Measurements from ENCODE around the gene RNF144B.
A peak's percentile ranks its signal among the peaks of the same experiment; 100 is the strongest.
"Not testable (repeated sequence)": the region's sequence is repeated elsewhere in the genome, so short reads cannot be mapped to it uniquely, and the experiment has no call there.

RNF144B gene

DNA sequence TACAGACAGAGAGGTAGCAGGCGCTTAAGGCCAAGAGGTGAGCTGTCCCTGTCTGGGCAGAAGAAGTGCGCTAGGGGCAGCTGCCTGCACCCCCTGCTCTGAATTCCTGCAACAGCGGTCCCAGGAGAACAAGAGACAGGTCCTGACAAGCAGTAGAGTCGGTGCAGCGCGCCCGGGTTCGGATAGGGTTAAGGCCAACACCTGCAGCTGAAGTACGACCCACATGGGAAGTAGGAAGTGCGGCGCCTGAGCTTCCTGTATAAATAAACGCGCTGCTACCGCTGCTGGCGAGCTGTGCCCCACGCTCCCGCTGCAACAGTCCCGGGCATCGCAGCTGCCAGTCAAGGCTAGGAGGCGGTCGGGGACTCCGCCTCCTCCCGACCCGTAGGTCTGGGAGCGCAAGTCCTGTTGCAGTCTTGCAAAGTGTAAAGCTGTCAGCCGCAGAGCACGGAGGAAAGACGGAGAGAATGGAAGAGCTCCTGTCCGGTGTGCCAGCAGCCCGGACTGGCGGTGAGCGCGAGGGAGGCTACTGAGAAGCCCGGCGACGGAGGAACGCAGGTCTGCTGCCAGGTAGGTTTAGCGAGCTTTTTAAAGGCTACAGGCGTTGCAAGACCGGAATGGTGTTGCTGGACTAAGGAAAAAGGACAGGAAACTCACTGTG is at the start of gene RNF144B:
Gene RNF144B, plus strand, starts transcription at position 290 of the 661 bp plus-strand sequence. CDS start 12,185 bp downstream, outside the sequence.
- peak; percentile 94 to 96 for DNase-seq

DNA sequence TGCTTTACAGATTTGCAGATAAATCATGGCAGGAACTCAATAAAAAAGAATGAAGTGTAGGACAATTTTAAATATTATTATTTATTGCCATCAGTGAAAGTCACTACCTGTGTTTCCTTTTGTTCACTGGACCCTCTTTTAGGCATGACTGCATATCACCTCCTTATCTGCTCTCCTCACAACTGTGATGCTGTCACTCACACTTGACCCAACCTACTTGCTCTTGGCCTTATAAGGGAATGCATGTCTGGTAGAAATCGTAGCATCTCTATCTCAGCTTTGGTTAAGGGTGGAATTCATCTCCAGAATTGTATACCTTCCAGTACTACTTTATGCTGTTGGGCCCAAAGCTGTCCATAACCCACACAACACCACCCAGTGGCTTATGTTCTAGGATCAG is 47.6 kb upstream of the RNF144B start:
- DNase-seq = no peak

DNA sequence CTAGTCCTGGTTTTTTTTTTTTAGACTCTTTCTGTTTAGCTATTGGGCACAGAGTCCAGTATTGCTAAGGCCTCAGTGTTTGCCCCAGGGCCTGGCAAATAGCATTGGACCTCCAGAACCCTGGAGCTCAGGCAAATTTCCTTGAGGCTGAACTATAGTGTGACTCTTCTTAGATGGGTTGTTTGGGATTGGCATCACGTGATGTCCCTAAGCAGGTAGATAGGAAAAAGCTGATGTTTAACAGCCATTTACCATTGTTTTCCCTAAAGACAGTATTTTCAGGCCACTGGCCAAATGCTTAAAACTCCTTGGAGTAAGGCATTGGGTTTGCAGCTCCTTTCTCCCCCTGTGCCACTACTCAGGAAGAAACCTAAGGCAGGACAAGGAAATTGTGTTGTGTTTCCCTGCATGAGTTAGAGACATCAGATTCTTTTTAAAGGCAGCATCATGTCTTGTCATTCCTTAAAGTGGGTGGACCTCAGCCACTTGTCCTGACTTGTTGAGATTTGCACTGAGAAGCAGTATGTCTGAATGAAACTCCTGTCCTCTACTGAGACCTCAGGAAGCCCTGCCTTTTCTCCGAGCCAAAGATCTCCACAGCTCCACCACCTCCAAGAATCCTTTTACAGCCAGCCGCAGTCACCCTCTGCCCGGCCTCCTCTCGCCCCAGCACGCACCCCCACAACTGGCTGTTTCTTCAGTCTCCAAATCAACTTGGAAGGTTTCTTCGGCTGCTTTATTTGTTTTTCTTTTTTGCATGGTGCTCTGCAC is 46.2 kb upstream of the RNF144B start:
- no peak for DNase-seq

DNA sequence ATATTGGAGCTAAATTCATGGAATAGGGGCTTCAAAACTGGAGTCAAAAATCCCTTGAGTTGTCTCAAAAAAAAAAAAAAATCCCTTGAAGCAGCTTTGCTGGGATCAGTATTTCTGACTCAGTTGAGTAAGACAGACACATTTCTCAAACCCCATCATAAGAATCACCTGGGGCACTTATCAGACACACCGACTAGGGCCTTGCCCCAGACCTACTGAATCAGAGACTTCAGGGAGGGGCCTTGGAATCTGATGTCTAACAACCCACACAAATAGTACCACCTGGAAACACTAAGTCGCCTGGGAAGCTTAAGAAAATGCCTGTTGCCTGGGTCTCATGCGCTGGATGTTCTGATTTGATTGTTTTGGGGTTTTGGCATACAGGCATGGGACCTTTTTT is 44.9 kb upstream of the RNF144B start:
- no peak for DNase-seq

DNA sequence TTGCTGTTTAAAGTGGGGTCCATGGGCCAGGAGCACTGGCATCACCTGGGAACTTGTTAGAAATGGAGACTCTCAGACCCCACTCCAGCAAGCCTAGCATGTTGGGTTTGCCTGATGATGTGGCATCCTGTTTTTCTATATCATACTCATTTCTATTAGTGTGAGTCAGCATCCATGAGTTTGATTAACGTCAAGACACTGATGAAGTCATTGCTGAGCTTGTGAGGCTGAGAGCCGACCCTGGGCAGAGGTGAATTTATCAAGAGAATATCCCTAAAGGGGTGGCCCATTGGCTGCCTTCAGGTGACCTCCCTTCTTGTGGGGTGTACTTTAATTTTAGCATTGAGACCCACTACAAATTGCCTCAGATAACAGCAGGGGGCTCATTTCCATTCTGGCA is 43.4 kb upstream of the RNF144B start:
- DNase-seq = peak in 1 of 2 donors; percentile 35

DNA sequence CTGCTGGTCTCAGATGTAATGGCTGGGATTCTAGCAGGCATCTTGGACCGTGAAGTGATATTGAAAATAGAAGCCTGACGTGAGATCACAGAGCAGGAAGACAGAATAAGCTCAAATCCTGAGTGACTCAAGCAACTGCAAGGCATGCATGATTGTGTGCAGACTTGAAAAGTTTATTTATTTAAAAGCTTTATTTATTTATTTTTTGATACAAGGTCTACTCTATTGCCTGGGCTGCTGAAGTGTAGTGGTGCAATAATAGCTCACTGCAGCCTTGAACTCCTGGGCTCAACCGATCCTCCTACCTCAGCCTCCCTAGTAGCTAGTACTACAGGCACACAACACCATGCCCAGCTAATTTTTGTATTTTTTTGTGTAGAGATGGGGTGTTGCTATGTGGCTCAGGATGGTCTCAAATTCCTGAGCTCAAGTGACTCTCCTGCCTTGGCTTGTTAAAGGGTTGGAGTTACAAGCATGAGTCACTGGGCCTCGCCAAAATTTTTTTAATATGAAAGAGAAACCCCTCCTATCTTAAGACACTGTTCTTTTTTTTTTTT is 40.1 kb upstream of the RNF144B start:
- no peak for DNase-seq

DNA sequence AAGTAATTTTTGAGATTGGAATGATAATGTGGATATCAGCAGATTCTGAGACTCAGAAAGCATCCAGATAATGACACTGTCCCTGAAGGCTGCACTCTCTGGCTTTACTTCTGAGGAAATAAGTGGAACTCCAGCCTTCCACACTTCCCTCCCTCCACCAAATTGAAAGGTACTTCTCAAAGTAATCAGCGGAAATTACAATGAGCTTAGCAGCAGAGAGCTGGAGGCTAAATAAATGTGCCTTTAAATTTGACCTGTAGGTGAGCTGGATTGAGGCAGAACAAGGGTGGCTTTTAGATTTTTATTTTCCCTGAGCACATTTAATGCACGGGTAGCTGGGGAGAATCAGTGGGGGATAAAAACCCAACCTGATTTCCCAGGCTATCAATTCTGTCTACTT is 39.3 kb upstream of the RNF144B start:
- no peak for DNase-seq

DNA sequence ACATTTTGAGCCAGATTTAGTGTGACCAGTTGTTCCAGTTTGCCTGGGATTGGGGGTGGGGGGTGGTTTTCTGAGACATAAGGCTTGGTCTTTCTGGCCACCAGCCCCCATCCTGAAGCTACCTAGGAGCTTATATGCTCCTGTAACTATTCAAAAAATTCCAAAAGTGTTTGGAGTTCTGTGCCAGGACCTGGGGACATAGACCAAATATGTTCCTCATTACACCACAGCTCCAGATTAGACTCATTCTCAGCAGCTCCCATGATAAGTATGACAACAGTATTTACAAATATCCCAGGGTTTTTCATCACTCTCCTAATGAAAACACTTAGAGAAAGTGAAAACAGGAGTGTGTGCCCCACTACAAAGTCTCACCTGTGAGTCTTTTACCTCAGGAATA is 37.8 kb upstream of the RNF144B start:
- peak; percentile 47 to 84 for DNase-seq

DNA sequence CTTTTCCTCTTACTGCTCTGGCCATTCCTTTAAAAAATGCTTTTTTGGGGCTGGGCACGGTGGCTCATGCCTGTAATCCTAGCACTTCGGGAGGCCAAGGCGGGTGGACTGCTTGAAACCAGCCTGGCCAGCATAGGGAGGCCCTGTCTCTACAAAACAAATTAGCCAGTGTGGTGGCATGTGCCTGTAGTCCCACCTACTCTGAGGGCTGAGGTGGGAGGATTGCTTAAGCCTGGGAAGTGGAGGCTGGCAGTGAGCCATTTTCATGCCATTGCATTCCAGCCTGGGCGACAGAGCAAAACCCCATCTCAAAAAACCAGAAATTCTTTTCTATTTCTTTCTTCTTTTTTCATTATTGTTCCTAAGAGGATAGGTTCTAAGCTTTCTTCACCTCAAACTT is 36.9 kb upstream of the RNF144B start:
- DNase-seq = peak; percentile 64 to 87

DNA sequence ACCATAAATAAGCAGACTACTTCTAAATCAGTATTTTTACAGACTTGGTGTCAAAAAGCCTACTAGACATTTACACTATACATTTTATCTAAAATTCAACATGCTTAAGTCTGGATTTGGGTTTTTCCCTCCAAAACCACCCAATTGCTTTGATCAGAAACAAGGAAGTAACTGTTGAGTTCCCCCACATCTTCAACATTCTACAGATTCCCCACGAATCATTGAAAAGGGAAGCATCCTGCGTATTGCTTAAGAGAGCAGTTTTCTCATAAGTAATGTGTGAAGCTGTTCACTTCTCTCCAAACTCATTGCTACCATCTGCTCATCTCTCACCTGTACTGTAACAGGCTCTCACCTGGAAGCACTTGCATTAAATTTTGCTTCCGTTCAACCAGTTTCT is 36.4 kb upstream of the RNF144B start:
- DNase-seq = peak; percentile 92 to 96

DNA sequence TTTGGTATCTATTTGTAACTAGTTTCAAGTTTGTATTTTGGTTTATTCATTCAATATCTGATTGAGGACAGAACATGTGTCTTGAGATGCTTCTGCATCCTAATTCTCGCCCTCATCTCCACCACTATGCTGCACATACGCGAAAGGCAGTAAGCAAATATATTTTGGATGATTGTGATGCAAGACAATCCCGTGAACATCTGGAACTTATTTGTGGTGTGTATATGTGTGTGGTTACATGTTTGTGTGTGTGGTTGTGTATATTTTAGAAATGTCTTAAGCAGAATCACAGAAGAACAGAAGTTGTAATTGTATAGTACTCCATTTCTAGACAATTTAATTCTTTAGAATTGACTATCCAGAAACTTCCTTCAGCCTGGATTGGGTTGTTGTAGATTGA is 35.1 kb upstream of the RNF144B start:
- no peak for DNase-seq

DNA sequence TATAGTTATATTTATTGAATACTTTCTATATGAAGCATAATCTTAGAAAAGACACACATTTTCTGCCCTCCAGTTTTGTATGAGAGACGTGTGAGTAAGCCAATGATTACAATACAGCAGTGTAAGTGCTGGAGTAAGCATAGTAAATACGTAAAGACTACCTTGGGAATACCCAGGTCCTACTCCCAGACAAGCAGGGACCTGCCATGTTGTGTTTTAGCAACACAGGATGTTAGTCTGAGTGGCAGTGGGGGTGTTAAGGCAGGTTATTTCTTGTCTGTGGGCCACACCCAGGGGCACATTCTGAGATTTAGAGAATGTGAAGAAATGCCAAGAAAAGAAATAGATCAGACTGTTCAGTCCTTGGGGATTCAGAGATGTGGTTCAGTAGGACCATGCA is 34.3 kb upstream of the RNF144B start:
- peak in 1 of 2 donors; percentile 23 for DNase-seq

DNA sequence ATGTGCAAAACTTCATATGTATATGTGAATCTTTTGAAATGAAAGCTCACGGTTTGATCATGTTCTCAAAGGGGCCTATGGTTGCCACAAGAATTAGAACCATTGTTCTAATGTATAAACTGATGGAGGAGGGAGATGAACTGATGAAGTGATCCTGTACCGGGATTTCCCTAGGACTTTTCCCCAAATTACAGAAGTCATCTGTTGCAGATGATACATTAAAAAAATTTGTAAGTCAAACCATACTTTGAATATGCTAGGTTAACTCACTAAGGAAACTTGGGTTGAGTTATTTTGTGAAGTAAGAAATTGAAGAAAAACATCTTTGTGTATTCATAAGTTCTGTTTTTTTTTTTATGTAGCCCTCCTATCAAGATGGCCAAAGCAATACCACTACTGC is 33.9 kb upstream of the RNF144B start:
- DNase-seq = peak; percentile 20 to 81

DNA sequence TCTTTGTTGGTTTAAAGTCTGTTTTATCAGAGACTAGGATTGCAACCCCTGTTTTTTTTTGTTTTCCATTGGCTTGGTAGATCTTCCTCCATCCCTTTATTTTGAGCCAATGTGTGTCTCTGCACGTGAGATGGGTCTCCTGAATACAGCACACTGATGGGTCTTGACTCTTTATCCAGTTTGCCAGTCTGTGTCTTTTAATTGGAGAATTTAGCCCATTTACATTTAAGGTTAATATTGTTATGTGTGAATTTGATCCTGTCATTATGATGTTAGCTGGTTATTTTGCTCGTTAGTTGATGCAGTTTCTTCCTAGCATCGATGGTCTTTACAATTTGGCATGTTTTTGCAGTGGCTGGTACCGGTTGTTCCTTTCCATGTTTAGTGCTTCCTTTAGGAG is 29.6 kb upstream of the RNF144B start:
- not testable (repeated sequence) for DNase-seq

DNA sequence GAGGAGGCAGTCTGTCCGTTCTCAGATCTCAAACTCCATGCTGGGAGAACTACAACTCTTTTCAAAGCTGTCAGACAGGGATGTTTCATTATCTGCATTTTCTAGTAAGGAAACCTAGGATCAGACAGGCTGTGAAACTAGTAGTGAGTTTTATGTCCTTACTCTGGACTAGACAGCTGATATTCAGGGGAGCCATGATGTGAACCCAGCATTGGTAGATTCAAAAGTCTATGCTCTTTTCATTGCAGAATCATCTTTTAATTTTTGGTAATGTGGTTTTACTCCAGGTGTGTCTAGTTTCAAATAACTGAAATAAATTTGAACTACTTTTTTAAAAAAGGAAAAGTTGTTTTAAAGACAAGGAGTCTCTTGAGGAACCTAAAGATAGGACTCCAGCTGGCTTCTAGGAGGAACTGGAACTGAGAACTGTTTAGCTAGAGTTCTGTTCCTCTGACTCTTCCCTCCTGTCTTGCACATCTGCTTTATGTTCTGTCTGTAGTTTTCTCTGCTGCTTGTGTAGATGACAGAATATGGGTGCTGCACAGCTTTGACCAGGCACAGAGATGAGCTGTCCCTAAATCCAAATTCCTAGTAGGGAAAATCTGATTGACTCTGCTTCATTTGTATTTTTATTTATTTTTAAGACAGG is 27.8 kb upstream of the RNF144B start:
- peak; percentile 51 to 54 for DNase-seq

DNA sequence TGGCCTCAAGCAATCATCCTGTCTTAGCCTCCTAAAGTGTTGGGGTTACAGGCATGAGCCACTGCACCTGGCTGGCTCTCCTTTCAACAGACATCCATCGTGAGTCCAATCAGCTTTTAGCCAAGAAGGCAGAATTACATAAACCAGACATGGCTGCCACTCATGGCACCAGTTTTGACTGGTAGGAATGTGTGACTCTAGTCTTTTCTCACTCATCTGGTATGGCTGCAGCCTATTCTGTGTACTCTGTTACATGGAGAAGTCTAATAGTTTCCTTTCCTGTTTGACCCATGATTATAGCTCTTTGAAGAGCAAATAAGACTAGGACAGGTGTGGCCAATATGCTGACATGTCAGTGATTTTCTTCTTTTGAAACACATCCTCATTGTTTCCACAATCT is 27.0 kb upstream of the RNF144B start:
- DNase-seq = no peak

DNA sequence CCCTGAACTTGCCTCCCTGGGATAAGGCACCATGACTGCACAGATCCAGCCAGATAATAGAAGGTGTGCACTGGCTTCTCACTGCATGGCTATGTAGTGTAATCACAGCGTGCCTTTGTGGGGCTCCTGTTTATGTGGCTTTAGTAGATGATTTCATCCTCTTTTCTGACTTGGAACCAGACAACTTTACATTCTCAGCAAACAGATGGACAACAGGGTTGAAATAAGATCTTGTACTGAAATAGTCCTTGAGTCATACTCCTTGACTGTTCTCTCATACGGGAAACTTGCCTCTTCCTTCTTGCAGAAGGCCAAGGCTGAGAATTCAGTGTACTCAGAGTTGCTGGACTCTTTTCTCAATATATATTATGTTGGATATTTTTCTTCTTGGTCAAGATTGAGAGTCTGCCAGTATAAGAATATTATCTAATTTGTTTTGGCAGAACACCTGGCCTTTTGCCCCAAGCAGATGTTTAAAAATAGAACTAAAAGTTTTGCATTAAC is 25.0 kb upstream of the RNF144B start:
- no peak for DNase-seq

DNA sequence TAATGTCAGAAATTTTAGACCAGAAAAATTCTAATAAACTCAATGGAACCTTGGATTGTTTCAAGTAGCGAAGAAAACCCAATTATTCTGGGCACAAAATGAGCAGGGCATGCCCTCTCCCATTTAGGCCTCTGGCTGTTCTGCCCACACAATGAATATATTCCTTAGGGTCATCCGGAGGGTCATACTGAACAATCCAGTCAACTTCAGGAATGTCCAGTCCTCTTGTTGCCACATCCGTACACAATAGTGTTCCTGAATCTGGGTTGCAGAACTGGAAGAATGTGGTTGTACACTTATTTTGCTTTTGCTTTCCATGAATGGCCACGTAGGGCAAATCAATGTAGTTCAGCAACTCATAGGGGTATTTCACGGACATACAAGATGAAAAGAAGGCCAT is 23.4 kb upstream of the RNF144B start:
- DNase-seq = no peak

DNA sequence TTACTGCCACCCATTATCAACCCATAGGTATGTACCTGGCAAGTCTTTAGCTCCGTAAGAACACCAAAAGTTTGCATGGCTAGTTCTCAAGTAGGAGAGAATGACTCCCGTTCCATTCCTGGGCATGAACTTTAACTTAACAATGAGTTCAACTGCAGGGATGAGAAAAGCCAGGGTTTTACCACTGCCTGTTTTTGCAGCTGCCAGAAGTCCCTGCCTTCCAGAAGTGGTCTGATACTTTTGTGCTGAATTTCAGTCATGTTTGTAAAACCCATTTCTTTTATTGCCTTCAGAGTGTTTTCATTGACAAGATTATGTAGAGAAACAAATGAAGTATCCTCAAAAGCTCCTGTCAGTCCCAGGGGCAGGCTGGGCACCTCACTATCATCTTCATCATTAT is 22.6 kb upstream of the RNF144B start:
- not testable (repeated sequence) for DNase-seq

DNA sequence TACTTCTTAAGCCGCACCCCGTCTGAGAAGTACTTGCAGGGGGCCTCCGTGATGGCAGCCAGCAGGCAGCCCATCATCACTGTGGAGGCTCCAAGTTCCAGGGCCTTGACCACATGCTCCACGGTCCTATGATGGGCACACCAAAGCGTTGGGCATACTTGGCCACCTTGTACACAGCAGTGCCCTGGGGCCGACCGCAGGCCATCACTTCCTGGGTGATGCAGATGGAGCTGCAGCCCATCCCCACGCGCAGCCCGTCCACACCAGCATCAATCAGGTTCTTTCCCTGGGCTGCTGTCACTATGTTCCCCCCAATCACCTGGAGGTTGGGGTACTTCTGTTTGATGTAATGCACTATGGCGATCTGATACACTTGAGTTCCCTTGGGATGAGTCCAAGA is 19.8 kb upstream of the RNF144B start:
- no peak for DNase-seq

DNA sequence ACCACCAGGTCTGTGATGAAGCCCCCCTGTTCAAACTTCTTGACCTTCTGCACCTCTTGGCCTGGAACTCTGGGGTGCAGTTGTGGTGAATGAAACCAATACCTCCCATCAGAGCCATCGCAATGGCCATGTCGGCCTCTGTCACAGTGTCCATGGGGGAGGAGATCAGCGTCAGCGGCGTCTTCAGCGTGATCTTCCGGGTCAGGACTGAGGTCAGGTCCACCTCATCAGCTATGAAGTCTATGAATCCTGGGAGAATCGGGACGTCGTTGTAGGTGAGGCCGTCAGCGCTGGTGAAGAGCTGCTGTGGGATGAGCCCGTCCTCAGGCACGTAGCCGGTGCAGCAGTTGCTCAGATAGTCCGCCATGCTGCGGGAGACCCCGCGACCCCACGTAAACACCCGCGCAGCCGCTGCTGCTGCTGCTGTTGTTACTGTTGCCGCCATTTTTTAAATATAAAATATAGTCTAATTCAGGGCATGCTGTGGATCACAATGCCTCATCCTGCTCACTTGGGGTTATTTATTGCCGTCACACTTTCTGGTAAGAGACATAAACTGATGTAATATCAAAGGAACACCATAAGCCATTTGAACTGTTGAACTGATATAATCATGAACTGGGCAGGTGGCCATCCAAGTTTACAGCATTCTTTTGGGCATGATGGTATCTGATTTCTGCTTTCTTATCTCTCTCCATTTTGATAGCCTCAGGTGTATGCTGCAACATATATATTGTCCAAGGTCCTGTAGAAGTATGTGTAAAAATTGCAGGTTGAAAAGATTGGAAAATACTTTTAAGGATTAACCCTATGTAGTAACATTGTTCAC is 18.7 kb upstream of the RNF144B start:
- DNase-seq = no peak

DNA sequence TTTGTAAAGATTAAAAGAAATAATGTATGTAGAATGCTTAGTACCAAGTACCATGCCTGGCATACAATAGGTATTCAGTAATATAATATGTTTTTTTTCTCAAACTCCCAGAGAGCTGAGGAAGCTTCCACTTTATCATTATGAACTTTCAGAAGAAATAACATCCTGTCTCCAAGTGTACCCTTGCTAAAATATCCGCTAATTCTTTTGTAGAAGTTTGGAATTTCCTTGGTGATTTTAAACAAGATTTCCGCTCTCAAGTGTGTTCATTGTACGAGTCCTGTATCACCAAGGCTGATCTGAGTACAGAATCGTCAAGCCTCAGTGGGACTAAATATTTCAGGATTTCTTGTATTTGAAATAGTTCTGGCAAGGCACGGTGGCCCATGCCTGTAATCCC is 16.1 kb upstream of the RNF144B start:
- no peak for DNase-seq

DNA sequence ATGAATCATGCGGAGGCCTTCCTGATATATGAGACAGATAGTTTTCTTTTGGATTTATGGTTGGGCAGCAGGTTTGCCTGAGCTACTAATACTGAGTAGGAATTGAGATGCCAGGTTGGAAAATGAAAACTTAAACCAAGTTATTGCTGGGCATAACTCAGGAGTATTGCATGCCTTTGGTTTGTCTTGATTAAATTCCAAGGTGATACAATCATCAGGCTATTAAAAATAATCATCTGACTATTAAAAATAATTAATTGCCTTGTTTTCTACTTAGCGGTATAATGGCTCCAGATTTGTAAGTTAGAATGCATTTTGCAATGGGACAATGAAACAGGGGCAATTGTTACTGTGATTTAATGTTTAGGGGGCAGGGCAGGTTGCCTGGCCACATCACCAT is 15.5 kb upstream of the RNF144B start:
- DNase-seq = no peak

All from inflammatory macrophage treated with lipopolysaccharide for 1 hour (primary cell).